WTC11 (cell line): Measurements from ENCODE around the gene CXCR5. TPM values are rescaled to one million over a fixed set of nuclear protein-coding genes. Genes with fewer than 3 reads are reported as not detected.

Experiments used
- ATAC-seq: fragments of 200-7000 bp; cut with Tn5 transposase; 2 replicates; pipeline ENCODE4 v1.10.0; 2021; ENCODE audit warnings: mild to moderate bottlenecking, moderate library complexity
- CTCF ChIA-PET: fragments of 300-600 bp; sonication (Branson Sonifier 250); formaldehyde crosslinking; loops from one replicate; lab custom pipeline; 2021; ENCODE audit warnings: antibody characterized with exemption; lab: Charles Lee
- POLR2A ChIA-PET: fragments of 350-600 bp; sonication (Branson Sonifier 250); formaldehyde crosslinking; loops from one replicate; lab custom pipeline; 2021; ENCODE audit warnings: antibody characterized with exemption; lab: Charles Lee
- DNase-seq: peaks from one replicate; pipeline ENCODE4 v3.0.0; 2021; ENCODE audit warnings: low spot score
- H3K27ac Mint-ChIP-seq: 2 replicates; pipeline ENCODE4 v1.8.0; 2021; ENCODE audit warnings: mixed read lengths
- H3K27me3 Mint-ChIP-seq: 2 replicates; pipeline ENCODE4 v1.8.0; 2021; ENCODE audit warnings: low read depth, mild to moderate bottlenecking, moderate library complexity, mixed read lengths
- H3K36me3 Mint-ChIP-seq: 2 replicates; pipeline ENCODE4 v1.8.0; 2021; ENCODE audit warnings: mixed read lengths
- H3K4me1 Mint-ChIP-seq: 2 replicates; pipeline ENCODE4 v1.8.0; 2022; ENCODE audit warnings: mixed read lengths
- H3K4me3 Mint-ChIP-seq: 2 replicates; pipeline ENCODE4 v1.8.0; 2021; ENCODE audit warnings: mild to moderate bottlenecking, moderate library complexity, mixed read lengths
- H3K9me3 Mint-ChIP-seq: 2 replicates; pipeline ENCODE4 v1.8.0; 2021; ENCODE audit warnings: mixed read lengths
- ARID4B ChIP-seq: sonication (generic); formaldehyde crosslinking; IDR thresholded peaks from 2 replicates; pipeline ENCODE4 v1.8.0; 2023; ENCODE audit warnings: missing genetic modification reagents, mild to moderate bottlenecking, borderline replicate concordance
- ATF2 ChIP-seq: sonication (generic); formaldehyde crosslinking; IDR thresholded peaks from 2 replicates; pipeline ENCODE4 v1.8.1; 2022; ENCODE audit warnings: low read depth, missing genetic modification reagents, borderline replicate concordance
- E2F5 ChIP-seq: sonication (generic); formaldehyde crosslinking; IDR thresholded peaks from 2 replicates; pipeline ENCODE4 v1.8.1; 2022; ENCODE audit warnings: mild to moderate bottlenecking, moderate library complexity, missing genetic modification reagents
- ESRRA ChIP-seq: sonication (generic); formaldehyde crosslinking; IDR thresholded peaks from 2 replicates; pipeline ENCODE4 v1.8.1; 2022; ENCODE audit warnings: mild to moderate bottlenecking, missing genetic modification reagents, borderline replicate concordance
- ETV6 ChIP-seq: sonication (generic); formaldehyde crosslinking; IDR thresholded peaks from 2 replicates; pipeline ENCODE4 v1.8.1; 2022; ENCODE audit warnings: mild to moderate bottlenecking, missing genetic modification reagents
- HMGXB4 ChIP-seq: sonication (generic); formaldehyde crosslinking; IDR thresholded peaks from 2 replicates; pipeline ENCODE4 v1.8.1; 2023; ENCODE audit warnings: mild to moderate bottlenecking, moderate library complexity, missing genetic modification reagents
- KAT7 ChIP-seq: sonication (generic); formaldehyde crosslinking; IDR thresholded peaks from 2 replicates; pipeline ENCODE4 v1.8.1; 2023; ENCODE audit warnings: missing genetic modification reagents, mild to moderate bottlenecking, borderline replicate concordance
- MYBL2 ChIP-seq: sonication (generic); formaldehyde crosslinking; IDR thresholded peaks from 2 replicates; pipeline ENCODE4 v1.8.1; 2023; ENCODE audit warnings: mild to moderate bottlenecking, moderate library complexity, missing genetic modification reagents
- PRDM15 ChIP-seq: sonication (generic); formaldehyde crosslinking; IDR thresholded peaks from 2 replicates; pipeline ENCODE4 v1.8.0; 2022; ENCODE audit warnings: missing genetic modification reagents
- PRRX2 ChIP-seq: fragments of 250-450 bp; sonication (Bioruptor Pico); IDR thresholded peaks from 2 replicates; pipeline ENCODE4 v1.8.0; 2021; ENCODE audit warnings: mild to moderate bottlenecking
- SOX15 ChIP-seq: fragments of 250-450 bp; sonication (Bioruptor Pico); IDR thresholded peaks from 2 replicates; pipeline ENCODE4 v1.9.0; 2021; ENCODE audit warnings: mild to moderate bottlenecking
- SP1 ChIP-seq: sonication (generic); formaldehyde crosslinking; conservative IDR thresholded peaks from 2 replicates; pipeline ENCODE4 v1.8.1; 2022; ENCODE audit warnings: missing genetic modification reagents
- total RNA-seq: library from RNA; stranded (reverse); gene quantifications from 3 replicates; pipeline ENCODE4 v1.2.3, GENCODE V29; 2021

Gene CXCR5
- total RNA-seq, 1 experiment from 2014 or later, result 0.07 TPM

- TF ChIP-seq SP1 (CRISPR knock-in tag), result no peak
- no peak for TF ChIP-seq HMGXB4
- no peak for TF ChIP-seq ATF2 (CRISPR knock-in tag)
- TF ChIP-seq KAT7 (CRISPR knock-in tag), result no peak
- TF ChIP-seq E2F5, result no peak
- TF ChIP-seq MYBL2 (CRISPR knock-in tag), result no peak
- TF ChIP-seq ETV6 (CRISPR knock-in tag), result no peak
- TF ChIP-seq ARID4B (CRISPR knock-in tag), result no peak
- TF ChIP-seq PRDM15 (CRISPR knock-in tag), result no peak
- peak; percentile 9 for ATAC-seq
- H3K9me3 Mint-ChIP-seq, result no peaks in the 10 kb centered on the region
- H3K27ac Mint-ChIP-seq, result no peak overlapping the region
- H3K36me3 Mint-ChIP-seq, result no peaks in the 10 kb centered on the region
- H3K4me1 Mint-ChIP-seq, result peaks cover 20% of the 10 kb centered on the region
- no peak for DNase-seq
- peaks cover 8% of the 10 kb centered on the region; the same call in 1 of the 2 replicates for H3K27me3 Mint-ChIP-seq
- POLR2A ChIA-PET, result no interaction called here
- CTCF ChIA-PET, result no interaction called here
- H3K4me3 Mint-ChIP-seq, result no peak overlapping the region
Measured at GRCh38 chr11:118887206-118887605, 3.5 kb downstream of the CXCR5 start.

- no peak for DNase-seq
- CTCF ChIA-PET, result no interaction called here
- Mint-ChIP-seq H3K4me3 (no peak overlapping the region), H3K4me1 (peaks cover 22% of the 10 kb centered on the region), H3K27ac (no peak overlapping the region), H3K27me3 (peaks cover 8% of the 10 kb centered on the region; the same call in 1 of the 2 replicates), H3K9me3 (no peaks in the 10 kb centered on the region), H3K36me3 (no peaks in the 10 kb centered on the region)
- TF ChIP-seq HMGXB4 (no peak), SOX15 (CRISPR knock-in tag) (no peak), ESRRA (CRISPR knock-in tag) (no peak), PRRX2 (no peak)
- POLR2A ChIA-PET, result interaction anchor here (1.0 kb wide), 1 partner anchor 98 kb away, joined by 3 read pairs; the partner anchor contains the start of gene DDX6
- no peak for ATAC-seq
Measured at GRCh38 chr11:118888398-118888797, 4.7 kb downstream of the CXCR5 start.
